Left lung (tissue), 10 donors: ENCODE data around the gene ZMYND19. TPM values are rescaled to one million over a fixed set of nuclear protein-coding genes. Genes with fewer than 3 reads are reported as not detected.
A peak's percentile ranks its signal among the peaks of the same experiment; 100 is the strongest.
"Not testable (repeated sequence)": the region's sequence is repeated elsewhere in the genome, so short reads cannot be mapped to it uniquely, and the experiment has no call there.

Source experiments
- ATAC-seq: fragments of 200-7000 bp; cut with Tn5 transposase; one replicate; pipeline ENCODE4 v1.9.1; 2020; ENCODE audit warnings: moderate library complexity
- DNase-seq, 4 donors: peaks; one replicate each; pipeline ENCODE4 v3.0.0-alpha.2; 2013 to 2020
- H3K27ac ChIP-seq, 2 donors: fragments of 200-600 bp; sonication (generic) in 1 of 2; one replicate each; pipeline versions ENCODE4 v1.5.0 to v1.8.0; 2020 to 2021
- H3K27me3 ChIP-seq, 2 donors: fragments of 200-600 bp; sonication (generic) in 1 of 2; one replicate each; pipeline versions ENCODE4 v1.5.0 to v1.8.0; 2020 to 2021
- H3K36me3 ChIP-seq, 2 donors: fragments of 200-600 bp; sonication (generic) in 1 of 2; one replicate each; pipeline versions ENCODE4 v1.5.0 to v1.8.0; 2020 to 2021
- H3K4me1 ChIP-seq, 2 donors: fragments of 200-600 bp; one replicate each; pipeline ENCODE4 v1.8.0; 2021
- H3K4me3 ChIP-seq, 2 donors: fragments of 200-600 bp; sonication (generic) in 1 of 2; one replicate each; pipeline versions ENCODE4 v1.5.0 to v1.8.0; 2020 to 2021; ENCODE audit warnings: mild to moderate bottlenecking in 1 of 2
- H3K9me3 ChIP-seq, 2 donors: fragments of 200-600 bp; sonication (generic) in 1 of 2; one replicate each; pipeline versions ENCODE4 v1.5.0 to v1.8.0; 2020 to 2021
- intact Hi-C, 2 donors: fragments of 100-400 bp; cut with DNase I; formaldehyde crosslinking; loops; one replicate each; pipeline versions ENCODE4 v1.11.2 to v1.14.2; 2022
- polyA plus RNA-seq, 6 donors: library from polyadenylated mRNA; unstranded; fragments of 120-200 nt; gene quantifications; one replicate each; pipeline ENCODE4 v1.2.1, GENCODE V29; 2013; ENCODE audit not compliant: insufficient read length in 6 of 6
- total RNA-seq, 2 donors: library from RNA; stranded (reverse); fragmentation: NEBNext Ultra II Directional; extraction: Animal tissue kit (Norgen Biotek cat#: 25700); gene quantifications; one replicate each; pipeline ENCODE4 v1.2.1, GENCODE V29; 2021
- TF ChIP-seq, protein P1 (sequence below), 2 donors: fragments of 200-600 bp; sonication (generic) in 1 of 2; IDR thresholded peaks; one replicate each; pipeline versions ENCODE4 v1.5.0 to v1.8.0; 2021; ENCODE audit warnings: antibody characterized with exemption in 2 of 2
- donor health status: DM: no; HTN: yes; CAD: no.
- donor health status: DM: no; HTN: no; CAD: no.

ZMYND19 gene
- total and polyA plus RNA-seq, 8 donors, result 15.3 to 30.5 (median 21.5) TPM

- Histone ChIP-seq H3K27ac (peak within 1 kb of the TSS; percentile 67 to 84), H3K27me3 (no peaks in the 10 kb centered on the region), H3K4me3 (peak within 1 kb of the TSS; percentile 79 to 86), H3K4me1 (peaks cover 0 to 18% of the 10 kb centered on the region in 2 donors), H3K9me3 (no peaks in the 10 kb centered on the region), H3K36me3 (peaks cover 0 to 21% of the 10 kb centered on the region in 2 donors)
- intact Hi-C loops, result no loop called here
- ATAC-seq (peak; percentile 86), DNase-seq (peak; percentile 59 to 95 (median 90))
- TF ChIP-seq, protein P1, sequence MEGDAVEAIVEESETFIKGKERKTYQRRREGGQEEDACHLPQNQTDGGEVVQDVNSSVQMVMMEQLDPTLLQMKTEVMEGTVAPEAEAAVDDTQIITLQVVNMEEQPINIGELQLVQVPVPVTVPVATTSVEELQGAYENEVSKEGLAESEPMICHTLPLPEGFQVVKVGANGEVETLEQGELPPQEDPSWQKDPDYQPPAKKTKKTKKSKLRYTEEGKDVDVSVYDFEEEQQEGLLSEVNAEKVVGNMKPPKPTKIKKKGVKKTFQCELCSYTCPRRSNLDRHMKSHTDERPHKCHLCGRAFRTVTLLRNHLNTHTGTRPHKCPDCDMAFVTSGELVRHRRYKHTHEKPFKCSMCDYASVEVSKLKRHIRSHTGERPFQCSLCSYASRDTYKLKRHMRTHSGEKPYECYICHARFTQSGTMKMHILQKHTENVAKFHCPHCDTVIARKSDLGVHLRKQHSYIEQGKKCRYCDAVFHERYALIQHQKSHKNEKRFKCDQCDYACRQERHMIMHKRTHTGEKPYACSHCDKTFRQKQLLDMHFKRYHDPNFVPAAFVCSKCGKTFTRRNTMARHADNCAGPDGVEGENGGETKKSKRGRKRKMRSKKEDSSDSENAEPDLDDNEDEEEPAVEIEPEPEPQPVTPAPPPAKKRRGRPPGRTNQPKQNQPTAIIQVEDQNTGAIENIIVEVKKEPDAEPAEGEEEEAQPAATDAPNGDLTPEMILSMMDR (IDR thresholded peaks at IDR 0.05), result peak; percentile 21 to 53
These were observed 38.9 kb downstream of the ZMYND19 start, which contains the start of gene MRPL41 for GRCh38 chr9:137551264-137552021. Gene MRPL41 (plus strand): TSS chr9:137551879. CDS start chr9:137552082, 203 bp downstream.

DNA sequence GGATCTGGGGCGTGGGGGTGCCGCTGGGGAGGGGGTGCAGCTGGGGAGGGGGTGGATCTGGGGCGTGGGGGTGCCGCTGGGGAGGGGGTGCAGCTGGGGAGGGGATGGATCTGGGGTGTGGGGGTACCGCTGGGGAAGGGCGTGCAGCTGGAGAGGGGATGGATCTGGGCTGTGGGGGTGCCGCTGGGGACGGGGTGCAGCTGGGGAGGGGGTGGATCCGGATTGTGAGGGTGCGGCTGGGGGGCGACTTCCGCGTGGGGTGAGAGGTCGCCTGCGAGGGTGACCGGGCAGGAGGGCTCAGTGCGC, 39.4 kb downstream of the ZMYND19 start:
- intact Hi-C loops, H3K9me3 ChIP-seq, DNase-seq, H3K27me3 ChIP-seq: not testable (repeated sequence)
- Histone ChIP-seq H3K4me3 (peak overlapping the region; percentile 79 to 86), H3K4me1 (peaks cover 0 to 18% of the 10 kb centered on the region in 2 donors), H3K36me3 (peaks cover 0 to 16% of the 10 kb centered on the region in 2 donors), H3K27ac (peak overlapping the region; percentile 67 to 77)
- peak; percentile 1 for ATAC-seq

GRCh38 chr9:137550231-137550621, 40.1 kb downstream of the ZMYND19 start, which contains the start of gene PNPLA7:
Gene PNPLA7 (minus strand): TSS chr9:137550402. CDS start chr9:137550197, 205 bp downstream.
- Histone ChIP-seq H3K4me1 (peaks cover 0 to 18% of the 10 kb centered on the region in 2 donors), H3K36me3 (peaks cover 0 to 9% of the 10 kb centered on the region in 2 donors), H3K27me3 (no peaks in the 10 kb centered on the region), H3K9me3 (no peaks in the 10 kb centered on the region), H3K27ac (peak within 1 kb of the TSS; percentile 67 to 77), H3K4me3 (peak within 1 kb of the TSS; percentile 79 to 86)
- DNase-seq (peak; percentile 78 to 93 (median 92)), ATAC-seq (peak; percentile 84)
- TF ChIP-seq, protein P1 (IDR thresholded peaks at IDR 0.05), result no peak
- intact Hi-C loops, result no loop called here

DNA sequence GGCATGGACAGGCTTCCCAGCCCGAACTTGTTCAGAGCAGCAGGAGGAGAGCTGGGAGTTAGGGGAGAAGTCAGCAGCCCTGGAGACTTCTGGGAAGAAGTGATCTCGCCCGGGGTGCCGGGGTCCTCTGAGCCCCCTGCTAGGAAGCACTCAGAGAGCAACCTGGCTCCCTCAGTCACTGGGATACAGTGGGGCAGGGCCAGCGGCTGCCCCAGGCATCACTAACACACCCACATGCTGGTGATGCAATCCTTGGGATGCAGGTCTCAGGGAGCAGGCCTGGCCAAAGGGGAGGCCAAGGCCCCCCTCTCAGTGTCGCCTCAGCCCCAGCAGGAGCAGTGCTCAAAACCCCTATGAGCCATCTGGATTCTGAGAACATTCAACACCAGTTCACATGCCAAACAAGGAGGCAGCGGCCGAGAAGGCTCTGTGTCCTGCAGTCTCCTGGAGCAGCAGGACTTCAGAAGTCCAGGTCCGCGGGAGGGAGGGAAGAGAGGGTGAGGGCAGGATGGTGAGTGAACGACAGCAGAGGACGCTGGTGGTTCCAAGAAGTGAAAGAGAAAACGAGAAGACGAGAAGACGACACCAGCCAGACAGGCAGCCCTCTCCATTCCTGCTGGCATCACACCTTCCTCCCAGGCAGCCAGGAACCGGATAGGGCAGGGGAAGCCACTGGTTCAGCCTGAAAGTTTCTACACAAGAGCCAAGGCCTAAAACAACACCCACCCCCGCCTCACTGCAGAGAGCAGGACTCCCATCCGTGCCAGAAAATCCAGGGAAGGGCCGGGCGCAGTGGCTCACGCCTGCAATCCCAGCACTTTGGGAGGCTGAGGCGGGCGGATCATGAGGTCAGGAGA, 42.4 kb downstream of the ZMYND19 start:
- DNase-seq (no peak), ATAC-seq (no peak)
- H3K27me3 ChIP-seq, result no peaks in the 10 kb centered on the region
- H3K4me1 ChIP-seq, result peaks cover 0 to 18% of the 10 kb centered on the region in 2 donors
- no peaks in the 10 kb centered on the region for H3K9me3 ChIP-seq
- no peaks in the 10 kb centered on the region for H3K36me3 ChIP-seq
- H3K4me3 ChIP-seq, result no peak overlapping the region
- no peak overlapping the region for H3K27ac ChIP-seq
- intact Hi-C loops, result no loop called here
- TF ChIP-seq, protein P1 (IDR thresholded peaks at IDR 0.05), result no peak

DNA sequence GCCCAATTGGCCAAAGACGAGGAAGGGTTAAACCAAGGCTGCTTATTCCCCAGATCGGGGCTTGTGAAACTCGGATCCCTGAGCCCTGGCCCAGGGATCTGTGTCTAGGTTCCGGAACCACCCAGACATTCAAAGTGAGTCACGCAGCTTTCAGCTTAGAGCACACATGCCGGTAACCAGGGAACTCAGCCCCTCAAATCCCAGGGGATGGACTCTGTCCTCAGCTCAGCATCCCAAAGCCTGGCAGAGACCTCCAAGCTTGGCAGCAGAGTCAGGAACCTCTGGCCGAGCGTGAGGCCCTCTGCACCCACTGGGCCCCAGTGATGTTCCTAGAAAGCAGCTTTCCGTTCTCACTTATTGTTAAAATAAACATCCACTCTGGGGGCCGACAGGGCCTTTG, 45.2 kb downstream of the ZMYND19 start:
- no peak overlapping the region for H3K27ac ChIP-seq
- peaks cover 0 to 7% of the 10 kb centered on the region in 2 donors for H3K4me1 ChIP-seq
- ATAC-seq (no peak), DNase-seq (no peak)
- H3K27me3 ChIP-seq, result no peaks in the 10 kb centered on the region
- no peaks in the 10 kb centered on the region for H3K9me3 ChIP-seq
- TF ChIP-seq, protein P1 (IDR thresholded peaks at IDR 0.05), result no peak
- H3K36me3 ChIP-seq, result peaks cover 0 to 6% of the 10 kb centered on the region in 2 donors
- intact Hi-C loops, result no loop called here
- H3K4me3 ChIP-seq, result no peak overlapping the region
